ENCODE results near the gene PBXIP1.

PBXIP1 gene

DNA sequence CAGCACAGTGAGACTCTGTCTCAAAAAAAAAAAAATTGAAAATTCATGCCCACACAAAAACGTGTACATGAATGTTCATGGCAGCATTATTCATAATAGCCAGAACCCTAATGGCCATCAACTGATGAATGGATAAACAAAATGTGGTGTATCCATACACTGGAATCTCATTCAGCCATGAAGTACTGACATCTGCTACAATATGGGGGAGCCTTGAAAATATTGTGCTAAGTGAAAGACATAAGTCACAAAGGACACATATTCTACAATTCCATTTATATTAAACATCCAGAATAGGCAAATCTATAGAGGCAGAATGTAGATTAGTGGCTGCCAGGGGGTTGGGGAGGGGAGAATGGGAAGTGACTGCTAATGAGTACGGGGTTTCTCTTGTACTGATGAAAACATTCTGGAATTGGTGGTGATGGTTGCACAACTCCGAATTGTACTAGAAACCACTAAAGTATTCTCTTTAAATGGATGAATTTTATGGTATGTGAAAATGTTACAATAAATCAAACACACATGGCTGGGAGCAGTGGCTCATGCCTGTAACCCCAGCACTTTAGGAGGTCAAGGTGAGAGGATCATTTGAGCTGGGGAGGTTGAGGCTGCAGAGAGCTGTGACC, 52.8 kb downstream of the PBXIP1 start:
- no peak for TF ChIP-seq ZFX (IDR thresholded peaks at IDR 0.05)
- TF ChIP-seq, protein P1, sequence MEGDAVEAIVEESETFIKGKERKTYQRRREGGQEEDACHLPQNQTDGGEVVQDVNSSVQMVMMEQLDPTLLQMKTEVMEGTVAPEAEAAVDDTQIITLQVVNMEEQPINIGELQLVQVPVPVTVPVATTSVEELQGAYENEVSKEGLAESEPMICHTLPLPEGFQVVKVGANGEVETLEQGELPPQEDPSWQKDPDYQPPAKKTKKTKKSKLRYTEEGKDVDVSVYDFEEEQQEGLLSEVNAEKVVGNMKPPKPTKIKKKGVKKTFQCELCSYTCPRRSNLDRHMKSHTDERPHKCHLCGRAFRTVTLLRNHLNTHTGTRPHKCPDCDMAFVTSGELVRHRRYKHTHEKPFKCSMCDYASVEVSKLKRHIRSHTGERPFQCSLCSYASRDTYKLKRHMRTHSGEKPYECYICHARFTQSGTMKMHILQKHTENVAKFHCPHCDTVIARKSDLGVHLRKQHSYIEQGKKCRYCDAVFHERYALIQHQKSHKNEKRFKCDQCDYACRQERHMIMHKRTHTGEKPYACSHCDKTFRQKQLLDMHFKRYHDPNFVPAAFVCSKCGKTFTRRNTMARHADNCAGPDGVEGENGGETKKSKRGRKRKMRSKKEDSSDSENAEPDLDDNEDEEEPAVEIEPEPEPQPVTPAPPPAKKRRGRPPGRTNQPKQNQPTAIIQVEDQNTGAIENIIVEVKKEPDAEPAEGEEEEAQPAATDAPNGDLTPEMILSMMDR (conservative IDR thresholded peaks at IDR 0.05) = no peak
- no peak overlapping the region for H3K27ac ChIP-seq

- TF ChIP-seq, protein P1 (conservative IDR thresholded peaks at IDR 0.05) = no peak
- no peak for TF ChIP-seq ZFX (IDR thresholded peaks at IDR 0.05)
Measured at GRCh38 chr1:154901591-154901990, 54.3 kb downstream of the PBXIP1 start.

DNA sequence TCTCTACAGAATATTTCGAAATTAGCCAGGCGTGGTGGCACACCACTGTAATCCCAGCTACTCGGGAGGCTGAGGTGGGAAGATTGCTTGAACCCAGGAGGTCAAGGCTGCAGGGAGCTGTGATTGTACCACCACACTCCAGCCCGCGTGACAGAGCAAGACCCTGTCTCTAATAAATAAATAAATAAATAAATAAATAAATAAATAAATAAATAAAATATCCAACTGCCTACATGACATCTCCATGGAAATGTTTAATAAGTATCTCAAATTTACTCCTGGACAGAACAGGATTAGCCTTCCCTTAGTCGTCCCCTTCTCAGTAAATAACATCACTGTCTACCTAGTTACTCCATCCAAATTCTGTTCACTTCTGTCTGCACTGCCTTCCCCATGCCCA, 56.9 kb downstream of the PBXIP1 start:
- TF ChIP-seq ZFX (IDR thresholded peaks at IDR 0.05) = no peak
- TF ChIP-seq, protein P1 (conservative IDR thresholded peaks at IDR 0.05) = no peak
- H3K27ac ChIP-seq = no peak overlapping the region

More at GRCh38 chr1:154901591-154901990, 54.3 kb downstream of the PBXIP1 start:
- H3K27ac ChIP-seq = no peak overlapping the region

DNA sequence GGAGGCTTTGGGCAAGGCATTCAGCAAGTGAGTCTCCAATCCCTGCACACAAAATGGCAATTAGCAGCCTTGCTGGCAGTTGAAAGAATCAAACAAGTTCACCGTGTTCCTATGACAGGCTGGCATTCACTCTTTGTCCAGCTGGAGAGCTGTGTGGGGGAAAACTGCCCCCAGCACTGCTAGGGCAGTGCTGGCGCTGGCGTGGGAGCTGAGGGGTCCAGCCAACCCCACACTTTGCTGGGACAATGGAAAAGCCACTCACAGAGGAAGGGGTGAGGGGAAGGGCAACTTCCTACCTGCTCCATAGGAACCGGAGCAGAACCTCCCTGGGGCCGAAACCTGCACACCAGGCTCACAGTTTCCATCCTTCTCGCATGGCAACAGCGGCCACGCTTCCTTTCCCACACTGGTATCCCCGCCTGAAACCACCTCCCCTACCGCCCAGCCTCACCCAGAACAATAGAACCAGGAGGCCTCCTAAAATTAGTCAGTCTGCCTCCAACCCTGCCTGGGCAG, 59.1 kb downstream of the PBXIP1 start:
- no peak overlapping the region for H3K27ac ChIP-seq
- no peak for TF ChIP-seq ZFX (IDR thresholded peaks at IDR 0.05)
- TF ChIP-seq, protein P1 (conservative IDR thresholded peaks at IDR 0.05) = no peak

GRCh38 chr1:154895798-154896197, 60.1 kb downstream of the PBXIP1 start:
- no peak overlapping the region for H3K27ac ChIP-seq
- TF ChIP-seq, protein P1 (conservative IDR thresholded peaks at IDR 0.05) = no peak
- no peak for TF ChIP-seq ZFX (IDR thresholded peaks at IDR 0.05)
